H1 (cell line): ENCODE data around the gene FAU. TPM values are rescaled to one million over a fixed set of nuclear protein-coding genes. Genes with fewer than 3 reads are reported as not detected.

ENCODE experiments used
- CHD1 ChIP-seq: IDR thresholded peaks from 2 replicates; pipeline ENCODE4 v1.6.1; 2012; ENCODE audit warnings: low read depth, low read length, improper control_type of control experiment
- NANOG ChIP-seq: IDR thresholded peaks from 2 replicates; pipeline ENCODE4 v1.6.1; 2011; ENCODE audit warnings: low read length, low read depth, mild to moderate bottlenecking, inconsistent platforms; ENCODE audit not compliant: insufficient read depth, poor library complexity, severe bottlenecking
- RNF2 ChIP-seq: fragments of 200-900, 300-1000 bp; sonication (generic); IDR thresholded peaks from 2 replicates; pipeline ENCODE4 v1.7.1; 2016; ENCODE audit warnings: borderline replicate concordance, low read depth, mild to moderate bottlenecking, antibody characterized with exemption, low read length; ENCODE audit not compliant: poor library complexity, severe bottlenecking; ENCODE audit errors: missing control alignments
- SIRT6 ChIP-seq: IDR thresholded peaks from one replicate; pipeline ENCODE4 v1.7.1; 2012; ENCODE audit warnings: low read length, inconsistent platforms
- polyA plus RNA-seq, 7 experiments: library from polyadenylated mRNA; depleted of rRNA in 3 of 7; stranded (reverse) in 5 of 7; unstranded in 2 of 7; fragments of >200 nt in 5 of 7; fragments of 200-250 nt in 2 of 7; gene quantifications; 1 replicate in 5 of 7; 2 replicates in 1 of 7; 4 replicates in 1 of 7; pipeline versions ENCODE4 v1.2.1 to v1.2.3, GENCODE V29; 2011 to 2013; ENCODE audit warnings: missing spikeins in 2 of 7, mixed read lengths in 2 of 7
- total RNA-seq: library from RNA; stranded (reverse); fragmentation: NEBNext Ultra II Directional; extraction: Animal tissue kit (Norgen Biotek cat#: 25700); gene quantifications from 2 replicates; pipeline ENCODE4 v1.2.1, GENCODE V29; 2021
- TF ChIP-seq, protein P1 (sequence below): fragments of 300-600 bp; sonication (generic); IDR thresholded peaks from 2 replicates; pipeline ENCODE4 v1.7.1; 2012; ENCODE audit warnings: low read length, moderate library complexity, mild to moderate bottlenecking, inconsistent platforms; ENCODE audit not compliant: insufficient replicate concordance

Gene FAU
- total and polyA plus RNA-seq, 2 of the 8 experiments (the other 6 are each of a cell fraction or from before 2014, with no cell fraction given) = 826 to 896 TPM

DNA sequence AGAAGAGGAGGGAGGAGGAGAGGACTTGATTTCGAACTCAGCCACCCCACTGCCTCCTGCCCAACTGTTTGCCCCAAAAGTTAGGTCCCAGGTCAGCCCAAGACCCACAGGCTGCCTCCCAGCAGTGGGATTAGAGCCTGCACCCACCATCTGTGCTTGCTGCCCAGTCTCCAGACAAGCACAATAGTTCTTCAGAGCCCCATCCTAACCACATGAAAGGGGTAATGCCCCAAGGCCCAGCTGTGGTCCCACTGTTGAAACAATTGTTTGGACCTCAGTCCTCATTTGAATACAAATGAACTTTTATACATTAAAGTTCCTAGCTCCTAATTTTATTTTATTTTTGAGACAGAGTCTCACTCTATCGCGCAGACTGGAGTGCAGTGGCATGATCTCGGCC lies 31.3 kb downstream of the FAU start (continued):
- TF ChIP-seq, protein P1, sequence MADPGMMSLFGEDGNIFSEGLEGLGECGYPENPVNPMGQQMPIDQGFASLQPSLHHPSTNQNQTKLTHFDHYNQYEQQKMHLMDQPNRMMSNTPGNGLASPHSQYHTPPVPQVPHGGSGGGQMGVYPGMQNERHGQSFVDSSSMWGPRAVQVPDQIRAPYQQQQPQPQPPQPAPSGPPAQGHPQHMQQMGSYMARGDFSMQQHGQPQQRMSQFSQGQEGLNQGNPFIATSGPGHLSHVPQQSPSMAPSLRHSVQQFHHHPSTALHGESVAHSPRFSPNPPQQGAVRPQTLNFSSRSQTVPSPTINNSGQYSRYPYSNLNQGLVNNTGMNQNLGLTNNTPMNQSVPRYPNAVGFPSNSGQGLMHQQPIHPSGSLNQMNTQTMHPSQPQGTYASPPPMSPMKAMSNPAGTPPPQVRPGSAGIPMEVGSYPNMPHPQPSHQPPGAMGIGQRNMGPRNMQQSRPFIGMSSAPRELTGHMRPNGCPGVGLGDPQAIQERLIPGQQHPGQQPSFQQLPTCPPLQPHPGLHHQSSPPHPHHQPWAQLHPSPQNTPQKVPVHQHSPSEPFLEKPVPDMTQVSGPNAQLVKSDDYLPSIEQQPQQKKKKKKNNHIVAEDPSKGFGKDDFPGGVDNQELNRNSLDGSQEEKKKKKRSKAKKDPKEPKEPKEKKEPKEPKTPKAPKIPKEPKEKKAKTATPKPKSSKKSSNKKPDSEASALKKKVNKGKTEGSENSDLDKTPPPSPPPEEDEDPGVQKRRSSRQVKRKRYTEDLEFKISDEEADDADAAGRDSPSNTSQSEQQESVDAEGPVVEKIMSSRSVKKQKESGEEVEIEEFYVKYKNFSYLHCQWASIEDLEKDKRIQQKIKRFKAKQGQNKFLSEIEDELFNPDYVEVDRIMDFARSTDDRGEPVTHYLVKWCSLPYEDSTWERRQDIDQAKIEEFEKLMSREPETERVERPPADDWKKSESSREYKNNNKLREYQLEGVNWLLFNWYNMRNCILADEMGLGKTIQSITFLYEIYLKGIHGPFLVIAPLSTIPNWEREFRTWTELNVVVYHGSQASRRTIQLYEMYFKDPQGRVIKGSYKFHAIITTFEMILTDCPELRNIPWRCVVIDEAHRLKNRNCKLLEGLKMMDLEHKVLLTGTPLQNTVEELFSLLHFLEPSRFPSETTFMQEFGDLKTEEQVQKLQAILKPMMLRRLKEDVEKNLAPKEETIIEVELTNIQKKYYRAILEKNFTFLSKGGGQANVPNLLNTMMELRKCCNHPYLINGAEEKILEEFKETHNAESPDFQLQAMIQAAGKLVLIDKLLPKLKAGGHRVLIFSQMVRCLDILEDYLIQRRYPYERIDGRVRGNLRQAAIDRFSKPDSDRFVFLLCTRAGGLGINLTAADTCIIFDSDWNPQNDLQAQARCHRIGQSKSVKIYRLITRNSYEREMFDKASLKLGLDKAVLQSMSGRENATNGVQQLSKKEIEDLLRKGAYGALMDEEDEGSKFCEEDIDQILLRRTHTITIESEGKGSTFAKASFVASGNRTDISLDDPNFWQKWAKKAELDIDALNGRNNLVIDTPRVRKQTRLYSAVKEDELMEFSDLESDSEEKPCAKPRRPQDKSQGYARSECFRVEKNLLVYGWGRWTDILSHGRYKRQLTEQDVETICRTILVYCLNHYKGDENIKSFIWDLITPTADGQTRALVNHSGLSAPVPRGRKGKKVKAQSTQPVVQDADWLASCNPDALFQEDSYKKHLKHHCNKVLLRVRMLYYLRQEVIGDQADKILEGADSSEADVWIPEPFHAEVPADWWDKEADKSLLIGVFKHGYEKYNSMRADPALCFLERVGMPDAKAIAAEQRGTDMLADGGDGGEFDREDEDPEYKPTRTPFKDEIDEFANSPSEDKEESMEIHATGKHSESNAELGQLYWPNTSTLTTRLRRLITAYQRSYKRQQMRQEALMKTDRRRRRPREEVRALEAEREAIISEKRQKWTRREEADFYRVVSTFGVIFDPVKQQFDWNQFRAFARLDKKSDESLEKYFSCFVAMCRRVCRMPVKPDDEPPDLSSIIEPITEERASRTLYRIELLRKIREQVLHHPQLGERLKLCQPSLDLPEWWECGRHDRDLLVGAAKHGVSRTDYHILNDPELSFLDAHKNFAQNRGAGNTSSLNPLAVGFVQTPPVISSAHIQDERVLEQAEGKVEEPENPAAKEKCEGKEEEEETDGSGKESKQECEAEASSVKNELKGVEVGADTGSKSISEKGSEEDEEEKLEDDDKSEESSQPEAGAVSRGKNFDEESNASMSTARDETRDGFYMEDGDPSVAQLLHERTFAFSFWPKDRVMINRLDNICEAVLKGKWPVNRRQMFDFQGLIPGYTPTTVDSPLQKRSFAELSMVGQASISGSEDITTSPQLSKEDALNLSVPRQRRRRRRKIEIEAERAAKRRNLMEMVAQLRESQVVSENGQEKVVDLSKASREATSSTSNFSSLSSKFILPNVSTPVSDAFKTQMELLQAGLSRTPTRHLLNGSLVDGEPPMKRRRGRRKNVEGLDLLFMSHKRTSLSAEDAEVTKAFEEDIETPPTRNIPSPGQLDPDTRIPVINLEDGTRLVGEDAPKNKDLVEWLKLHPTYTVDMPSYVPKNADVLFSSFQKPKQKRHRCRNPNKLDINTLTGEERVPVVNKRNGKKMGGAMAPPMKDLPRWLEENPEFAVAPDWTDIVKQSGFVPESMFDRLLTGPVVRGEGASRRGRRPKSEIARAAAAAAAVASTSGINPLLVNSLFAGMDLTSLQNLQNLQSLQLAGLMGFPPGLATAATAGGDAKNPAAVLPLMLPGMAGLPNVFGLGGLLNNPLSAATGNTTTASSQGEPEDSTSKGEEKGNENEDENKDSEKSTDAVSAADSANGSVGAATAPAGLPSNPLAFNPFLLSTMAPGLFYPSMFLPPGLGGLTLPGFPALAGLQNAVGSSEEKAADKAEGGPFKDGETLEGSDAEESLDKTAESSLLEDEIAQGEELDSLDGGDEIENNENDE = no peak
- no peak for TF ChIP-seq NANOG
- no peak for TF ChIP-seq SIRT6
- TF ChIP-seq RNF2 = no peak
- TF ChIP-seq CHD1 = no peak
